HG03558 (cell line): ENCODE data around the gene DCLK1.

Source experiments
- ATAC-seq: cut with Tn5 transposase; IDR thresholded peaks from one replicate; pipeline ENCODE4 v1.9.1; 2021; ENCODE audit warnings: moderate number of reproducible peaks; ENCODE audit not compliant: unreplicated experiment; ENCODE audit errors: extremely low read depth

The DCLK1 gene

DNA sequence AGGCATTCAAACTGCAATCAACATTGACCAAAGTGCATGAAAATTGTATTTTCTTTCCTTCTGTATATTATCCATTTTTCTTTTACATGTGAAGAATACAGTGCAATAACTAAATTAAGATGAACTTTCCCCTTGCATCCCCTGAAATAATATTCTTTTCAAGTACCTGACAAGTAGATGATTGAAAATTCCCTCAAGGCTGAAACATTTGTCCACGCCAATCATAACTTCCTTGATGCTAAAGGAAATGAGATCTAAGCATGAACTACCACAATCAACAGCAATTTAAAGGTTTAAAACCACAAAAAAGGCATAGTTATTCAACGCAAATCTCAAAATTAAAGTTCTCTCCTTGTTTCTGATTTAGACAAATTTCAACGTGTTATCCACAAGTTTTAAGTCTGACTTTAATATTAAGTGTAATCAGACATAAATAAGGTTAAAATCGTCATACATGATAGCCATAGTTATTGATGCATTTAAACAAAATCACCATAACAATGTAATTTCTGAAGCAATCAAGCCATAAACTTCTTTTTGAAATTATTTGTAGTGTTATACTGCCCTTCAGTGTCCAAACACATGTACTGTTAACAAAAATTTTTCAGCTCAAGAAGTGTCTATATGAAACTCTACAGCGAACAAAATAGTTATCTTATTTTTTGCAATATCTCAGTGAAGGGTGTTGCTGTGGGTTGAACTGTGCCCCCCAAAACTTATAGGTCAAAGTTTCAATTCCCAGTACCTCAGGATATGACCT, 169.5 kb downstream of the DCLK1 start:
- ATAC-seq: no peak

- no peak for ATAC-seq
These were observed 170.2 kb downstream of the DCLK1 start for GRCh38 chr13:35961002-35961401.

- ATAC-seq: no peak
These were observed 173.2 kb downstream of the DCLK1 start for GRCh38 chr13:35957996-35958395.

GRCh38 chr13:35957241-35957731, 173.9 kb downstream of the DCLK1 start:
- ATAC-seq: no peak

DNA sequence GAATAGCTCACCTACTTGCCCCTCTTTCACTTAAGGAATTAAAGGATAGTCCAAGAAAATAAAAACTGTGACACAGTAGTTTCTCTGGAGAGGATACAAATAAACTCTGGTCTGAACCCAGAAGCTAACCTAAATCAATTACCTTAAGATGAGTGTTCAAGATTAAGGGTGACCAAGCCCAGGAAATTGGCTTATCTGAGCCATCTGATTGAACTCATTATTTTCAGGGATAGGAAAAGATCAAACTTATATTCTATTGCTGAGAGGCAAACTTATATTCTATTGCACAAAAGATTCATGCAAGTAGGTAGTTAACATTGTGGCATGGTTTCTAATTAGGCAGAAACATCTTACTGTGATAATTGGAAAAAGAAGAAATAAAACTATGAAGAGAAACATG, 175.1 kb downstream of the DCLK1 start:
- no peak for ATAC-seq

DNA sequence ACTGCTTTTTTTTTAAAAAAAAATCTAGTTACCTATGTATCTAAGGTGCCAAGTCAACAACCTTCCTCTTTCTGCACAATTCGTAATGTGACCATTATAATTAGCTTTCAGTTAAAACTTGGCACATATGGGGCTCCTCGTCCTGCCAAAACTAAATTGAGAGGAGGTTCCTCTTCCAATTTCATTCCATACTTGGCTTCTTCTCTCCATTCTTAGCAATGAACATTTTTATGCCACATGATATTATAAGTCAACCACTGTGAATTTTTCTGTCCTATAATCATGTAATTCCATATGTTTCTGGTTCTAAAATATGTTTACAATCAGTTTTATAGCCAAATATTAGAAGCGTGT, 177.0 kb downstream of the DCLK1 start:
- no peak for ATAC-seq

DNA sequence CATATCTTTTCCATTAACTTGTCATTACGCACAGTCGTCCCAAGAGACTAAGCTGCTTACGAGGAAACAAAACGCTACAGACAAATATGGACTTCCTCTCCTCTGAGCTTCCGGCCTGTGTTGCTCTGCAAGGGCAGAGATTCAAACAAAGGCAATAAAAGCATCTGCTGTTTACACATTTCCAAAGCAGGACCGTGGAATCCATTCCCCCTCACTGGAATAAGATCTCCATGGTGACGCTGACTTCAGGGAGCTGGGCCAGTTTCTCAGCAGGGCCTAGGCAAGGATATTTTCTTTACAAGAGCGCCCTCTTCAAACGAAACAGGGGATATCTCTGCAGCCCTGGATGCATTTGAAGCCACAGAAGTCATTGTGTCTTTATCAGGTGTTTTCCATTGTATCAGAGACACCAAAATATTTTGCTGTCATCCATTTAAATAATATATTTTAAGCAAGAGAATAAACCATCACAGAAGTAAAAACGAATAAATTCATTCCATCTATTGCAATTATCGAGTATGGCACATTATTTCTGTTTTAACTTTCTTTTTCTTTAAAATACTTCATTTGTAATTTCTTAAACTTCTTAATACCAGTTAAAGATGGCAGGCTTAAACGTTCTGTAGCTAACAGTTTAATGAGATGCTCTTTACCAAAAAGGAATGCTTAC, 177.5 kb downstream of the DCLK1 start:
- no peak for ATAC-seq

DNA sequence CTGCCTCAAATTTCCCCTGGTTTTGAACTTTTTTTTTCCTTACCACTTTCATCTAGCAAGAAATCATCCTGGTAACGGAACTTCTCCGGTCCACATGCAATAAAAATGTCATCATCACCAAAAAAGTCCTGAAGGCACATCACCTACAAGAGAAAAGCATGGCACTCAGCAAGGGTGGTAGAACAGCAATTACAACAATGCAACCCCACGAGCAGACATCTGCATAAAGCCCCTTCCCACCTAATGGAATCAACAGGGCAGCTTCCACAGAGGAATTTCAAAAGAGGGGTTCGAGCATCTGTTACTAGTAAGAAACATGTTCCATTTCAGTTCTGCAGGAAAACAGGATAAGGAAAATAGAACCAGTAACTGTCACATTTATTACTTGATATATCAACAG, 183.9 kb downstream of the DCLK1 start:
- no peak for ATAC-seq

DNA sequence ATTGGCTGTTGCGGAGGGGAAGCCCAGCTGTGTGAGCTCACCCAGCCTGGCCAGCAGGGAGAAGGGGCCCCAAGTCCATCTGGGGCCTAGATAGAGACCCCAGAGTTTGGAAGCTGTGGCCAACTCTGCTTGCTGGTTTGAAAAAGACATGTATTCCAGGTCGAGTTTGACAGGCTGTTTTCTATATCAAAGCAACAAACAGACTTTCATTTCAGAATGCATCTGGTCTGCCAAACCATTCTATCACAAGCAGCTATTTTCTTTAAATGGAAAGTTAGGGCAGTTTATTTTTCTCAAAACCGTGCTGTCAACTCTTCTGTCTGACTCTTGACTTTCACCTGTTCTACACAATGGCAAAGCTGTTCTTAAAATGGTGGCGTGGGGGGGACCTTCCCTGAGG, 185.8 kb downstream of the DCLK1 start:
- no peak for ATAC-seq

DNA sequence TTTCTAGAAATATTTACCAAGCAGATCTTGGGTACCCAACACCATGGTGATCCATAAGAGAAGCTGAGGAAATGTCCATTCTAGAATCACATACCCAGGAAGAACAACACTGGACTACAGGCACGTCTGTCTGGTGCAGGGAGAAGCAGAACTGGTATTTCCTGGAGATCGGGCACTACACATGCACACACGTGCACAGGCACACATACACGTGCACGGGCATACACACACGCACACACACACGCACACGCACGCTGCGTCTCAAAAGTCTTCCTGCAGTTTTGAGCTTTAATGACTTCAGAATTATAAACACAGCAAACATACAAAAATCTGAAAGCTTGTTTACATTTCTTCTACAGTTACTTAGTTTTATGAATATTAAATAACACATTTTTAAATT, 189.8 kb downstream of the DCLK1 start:
- ATAC-seq: no peak

- ATAC-seq: no peak
These were observed 190.4 kb downstream of the DCLK1 start for GRCh38 chr13:35940734-35941133.

- ATAC-seq: no peak
These were observed 194.8 kb downstream of the DCLK1 start for GRCh38 chr13:35936246-35936978.

- no peak for ATAC-seq
These were observed 200.2 kb downstream of the DCLK1 start for GRCh38 chr13:35930665-35931631.

DNA sequence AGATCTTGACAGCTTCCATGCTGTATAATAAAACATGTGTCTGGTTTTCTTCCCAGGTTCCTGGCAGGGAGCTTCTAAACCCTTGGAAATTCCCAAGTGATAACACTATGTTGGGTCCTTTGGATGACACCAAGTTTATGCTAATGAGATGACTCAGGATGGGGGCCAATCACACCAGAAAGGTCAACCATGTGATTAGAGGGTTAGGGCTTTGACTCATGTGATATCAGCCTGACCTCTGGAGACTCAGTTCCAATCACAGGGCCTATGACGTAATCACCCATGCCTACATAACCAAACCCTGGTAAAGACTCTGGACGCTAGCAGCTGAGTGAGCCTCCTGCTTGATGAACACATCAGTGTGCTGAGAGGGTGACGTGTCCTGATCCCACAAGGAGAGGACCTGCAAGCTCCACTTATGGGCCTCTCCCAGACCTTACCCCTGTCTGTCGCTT, 203.6 kb downstream of the DCLK1 start:
- ATAC-seq: no peak

GRCh38 chr13:35926859-35927530, 204.2 kb downstream of the DCLK1 start:
- ATAC-seq: no peak

DNA sequence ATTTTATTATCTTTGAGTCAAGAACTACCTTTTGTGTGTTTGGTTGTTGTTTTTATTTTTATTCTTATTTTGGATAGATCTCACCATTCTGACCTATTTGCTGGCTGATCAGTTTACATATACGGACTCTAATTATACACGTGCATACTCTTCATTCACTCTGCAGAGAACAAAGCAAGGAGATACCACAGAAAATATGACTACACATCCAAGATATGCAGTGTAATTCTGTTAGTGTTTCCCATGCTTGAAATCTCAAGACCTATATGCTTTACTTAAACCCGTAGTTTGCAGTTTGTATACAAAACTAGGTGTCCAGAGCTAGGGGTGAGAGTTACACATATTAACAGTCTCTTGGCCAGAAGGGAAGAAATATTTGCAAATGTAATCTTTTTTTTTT, 205.5 kb downstream of the DCLK1 start:
- no peak for ATAC-seq

DNA sequence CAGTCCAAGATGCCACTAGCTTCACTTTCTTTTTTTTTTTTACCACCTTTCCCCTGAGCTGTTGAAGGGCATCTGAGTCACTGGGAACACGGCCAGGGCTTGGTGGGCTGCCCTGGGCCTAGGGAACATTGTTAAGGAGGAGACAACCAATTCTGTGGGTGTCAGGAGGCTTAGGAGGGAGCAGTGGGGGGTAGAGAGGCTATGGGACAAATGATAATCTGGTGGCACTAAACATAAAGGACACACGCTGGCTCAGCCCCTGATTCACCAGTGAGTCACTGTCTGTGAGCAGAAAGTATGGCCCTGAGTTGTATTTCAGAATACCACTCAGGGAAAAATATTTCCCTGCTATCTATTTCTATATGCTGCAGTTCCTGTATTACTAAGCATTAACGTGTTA, 207.8 kb downstream of the DCLK1 start:
- no peak for ATAC-seq

DNA sequence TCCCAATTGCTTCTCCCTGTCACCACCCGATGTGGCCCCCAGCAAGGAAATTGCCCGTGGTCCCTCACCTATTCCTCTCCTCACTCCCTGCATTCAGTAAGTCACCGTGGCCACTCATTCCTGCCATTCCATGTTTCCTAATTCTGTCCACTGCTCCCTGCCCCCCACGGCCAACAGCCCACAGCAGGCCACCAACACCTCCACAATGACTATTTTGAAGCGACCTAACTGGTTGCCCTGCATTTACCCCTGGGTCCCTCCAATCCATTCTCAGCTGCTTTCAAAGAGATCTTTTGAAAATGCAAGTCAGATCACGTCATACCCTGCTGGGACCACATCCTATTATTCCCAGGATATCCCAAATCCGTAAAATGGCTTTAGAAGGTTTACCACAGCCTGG, 210.4 kb downstream of the DCLK1 start:
- ATAC-seq: no peak

DNA sequence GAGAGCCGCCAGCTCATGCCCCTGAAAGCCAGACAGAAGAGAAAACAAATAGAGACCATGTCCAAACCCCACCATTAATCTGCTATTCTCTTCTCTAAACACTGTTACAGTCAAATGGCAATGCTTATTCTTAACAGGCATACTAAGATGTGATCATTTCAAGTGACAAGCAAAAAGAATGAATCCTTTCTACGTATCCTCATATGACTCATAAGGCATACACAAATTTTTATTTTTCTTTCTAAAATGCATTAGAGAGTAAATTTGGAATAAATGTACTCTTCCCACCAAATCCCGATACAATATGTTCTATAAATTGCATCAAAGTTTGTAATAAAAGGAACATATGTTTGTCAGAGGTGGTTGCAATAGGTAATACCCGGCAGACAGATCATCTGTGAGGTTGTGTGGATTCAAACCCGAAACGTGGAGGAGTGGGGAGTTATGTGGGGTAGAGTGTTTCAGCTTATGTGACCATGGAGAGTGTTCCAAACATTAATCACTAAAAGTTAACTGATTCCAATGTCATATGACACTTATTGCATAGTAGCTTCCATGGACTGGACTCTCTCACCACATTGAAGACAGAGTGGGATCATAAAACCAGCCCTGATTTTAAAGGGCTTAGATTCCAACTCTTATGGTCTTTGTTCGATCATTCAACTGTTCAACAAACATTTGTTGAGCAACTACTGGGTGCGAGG, 213.1 kb downstream of the DCLK1 start:
- no peak for ATAC-seq
